ENCODE measurements around the gene TRAPPC11.

DNA sequence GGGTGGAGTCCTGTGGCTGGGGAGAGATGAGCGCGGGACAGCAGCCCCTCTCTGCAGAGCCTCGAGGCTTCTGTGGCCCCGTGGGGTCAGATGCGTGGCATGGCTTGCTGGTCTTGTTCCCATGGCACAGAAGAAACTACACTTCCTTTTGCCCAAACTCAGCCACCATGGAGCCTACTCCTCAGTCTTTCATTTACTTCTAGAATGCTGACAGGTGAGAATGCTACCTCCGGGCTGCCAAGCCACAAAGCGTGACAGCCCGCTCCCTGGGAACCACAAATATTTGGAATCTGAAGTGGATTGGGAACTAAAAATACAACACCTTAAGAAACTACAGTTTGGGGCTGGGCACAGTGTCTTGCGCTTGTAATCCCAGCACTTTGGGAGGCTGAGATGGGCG lies 98.0 kb downstream of the TRAPPC11 start:
- TF ChIP-seq, protein P1, sequence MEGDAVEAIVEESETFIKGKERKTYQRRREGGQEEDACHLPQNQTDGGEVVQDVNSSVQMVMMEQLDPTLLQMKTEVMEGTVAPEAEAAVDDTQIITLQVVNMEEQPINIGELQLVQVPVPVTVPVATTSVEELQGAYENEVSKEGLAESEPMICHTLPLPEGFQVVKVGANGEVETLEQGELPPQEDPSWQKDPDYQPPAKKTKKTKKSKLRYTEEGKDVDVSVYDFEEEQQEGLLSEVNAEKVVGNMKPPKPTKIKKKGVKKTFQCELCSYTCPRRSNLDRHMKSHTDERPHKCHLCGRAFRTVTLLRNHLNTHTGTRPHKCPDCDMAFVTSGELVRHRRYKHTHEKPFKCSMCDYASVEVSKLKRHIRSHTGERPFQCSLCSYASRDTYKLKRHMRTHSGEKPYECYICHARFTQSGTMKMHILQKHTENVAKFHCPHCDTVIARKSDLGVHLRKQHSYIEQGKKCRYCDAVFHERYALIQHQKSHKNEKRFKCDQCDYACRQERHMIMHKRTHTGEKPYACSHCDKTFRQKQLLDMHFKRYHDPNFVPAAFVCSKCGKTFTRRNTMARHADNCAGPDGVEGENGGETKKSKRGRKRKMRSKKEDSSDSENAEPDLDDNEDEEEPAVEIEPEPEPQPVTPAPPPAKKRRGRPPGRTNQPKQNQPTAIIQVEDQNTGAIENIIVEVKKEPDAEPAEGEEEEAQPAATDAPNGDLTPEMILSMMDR (IDR thresholded peaks at IDR 0.05; ENCODE audit: low read length) = no peak
- no peak for TF ChIP-seq EZH2 (IDR thresholded peaks at IDR 0.05; ENCODE audit: borderline replicate concordance, low read length)
